AG10803 (cell line): ENCODE results near the gene GALNT18.

Experiments used
- DNase-seq: peaks from one replicate; pipeline ENCODE4 v3.0.0; 2010; ENCODE audit warnings: low read depth
- H3K4me3 ChIP-seq: 2 replicates; pipeline ENCODE4 v1.5.1; 2011; ENCODE audit warnings: mild to moderate bottlenecking, low read length, control low read depth
- CTCF ChIP-seq: conservative IDR thresholded peaks from 2 replicates; pipeline ENCODE4 v1.5.1; 2011; ENCODE audit warnings: mild to moderate bottlenecking, low read length, control low read depth, inconsistent platforms

GALNT18 gene

DNA sequence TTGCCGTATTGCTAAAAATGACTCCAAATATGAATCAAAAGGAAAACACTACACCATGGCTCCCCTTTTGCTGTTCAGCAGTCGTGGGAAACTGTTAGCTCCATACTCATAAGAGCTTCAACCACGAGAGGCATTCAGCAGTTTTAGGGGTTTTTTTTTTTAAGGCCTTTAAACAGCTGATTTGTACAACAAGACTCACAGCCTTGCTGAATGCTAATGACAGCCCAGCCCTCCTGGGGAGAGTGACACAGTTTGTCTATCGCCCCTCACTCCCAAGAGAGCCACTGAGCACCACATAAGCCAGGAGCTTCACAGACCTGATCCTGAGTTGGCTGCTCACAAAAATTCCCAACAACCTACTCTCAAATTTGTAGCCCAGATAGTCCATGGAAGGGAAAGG lies 32.4 kb downstream of the GALNT18 start:
- TF ChIP-seq CTCF: no peak
- H3K4me3 ChIP-seq: no peak overlapping the region
- no peak for DNase-seq

DNA sequence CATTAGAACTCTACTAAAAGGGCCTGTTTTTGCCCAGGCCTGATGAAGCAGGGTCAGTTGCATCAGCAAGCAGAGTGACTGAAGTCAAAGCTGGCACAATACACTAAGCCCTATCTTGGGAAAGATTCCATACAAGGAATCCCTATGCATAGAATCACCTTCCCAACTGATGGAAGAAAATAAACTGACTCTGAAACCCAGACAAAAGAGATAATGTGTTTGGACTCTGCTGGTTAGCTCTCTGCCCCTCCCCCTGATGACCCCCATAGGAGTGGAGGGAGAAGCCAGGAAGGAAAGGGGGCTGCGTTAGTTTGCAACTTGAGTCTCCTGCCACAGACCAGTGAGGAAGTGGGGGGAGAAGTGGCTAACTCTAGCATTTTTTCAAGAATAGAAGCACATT lies 32.9 kb downstream of the GALNT18 start:
- DNase-seq: no peak
- no peak overlapping the region for H3K4me3 ChIP-seq
- TF ChIP-seq CTCF: no peak

- H3K4me3 ChIP-seq: no peak overlapping the region
- DNase-seq: no peak
- no peak for TF ChIP-seq CTCF
Measured at GRCh38 chr11:11588243-11588642, 33.6 kb downstream of the GALNT18 start.

DNA sequence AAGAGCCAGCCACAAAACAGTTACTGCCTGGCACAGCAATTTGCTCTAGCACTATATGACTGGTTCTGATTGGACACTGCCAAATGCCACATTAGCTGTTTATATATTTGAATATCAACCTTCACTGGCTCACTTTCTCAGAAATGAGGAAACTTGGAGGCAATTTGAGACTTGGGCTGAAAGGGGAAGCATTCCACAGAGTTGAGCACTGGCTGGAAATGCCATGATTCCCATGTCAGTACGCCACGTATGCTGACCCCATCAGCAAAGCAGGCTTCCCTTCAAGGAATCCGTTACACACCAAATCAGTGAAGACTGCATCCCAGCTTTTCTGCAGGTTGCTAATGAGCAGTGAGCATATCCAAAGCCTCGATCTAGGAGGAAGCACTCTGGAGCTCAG lies 34.7 kb downstream of the GALNT18 start:
- DNase-seq: no peak
- H3K4me3 ChIP-seq: no peak overlapping the region
- no peak for TF ChIP-seq CTCF

GRCh38 chr11:11586465-11586864 lies 35.3 kb downstream of the GALNT18 start:
- TF ChIP-seq CTCF: no peak

DNA sequence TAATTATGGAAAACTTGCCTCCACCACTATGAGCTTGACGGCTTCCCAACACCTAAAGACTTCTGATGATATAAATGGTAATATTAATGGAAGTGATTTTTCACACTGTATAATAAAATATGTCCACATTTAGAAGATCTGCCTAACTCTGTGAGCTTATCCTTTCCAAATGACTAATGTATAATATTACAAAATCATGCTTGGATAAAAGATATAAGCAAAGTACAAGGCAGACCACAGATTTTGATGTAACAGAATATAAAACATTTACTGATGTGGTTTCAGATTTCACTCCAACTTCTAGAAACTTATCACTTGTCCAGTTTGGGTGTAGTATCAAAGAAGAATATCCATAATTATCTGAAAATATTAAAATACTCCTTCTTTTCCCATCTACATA lies 36.9 kb downstream of the GALNT18 start:
- TF ChIP-seq CTCF: no peak
- no peak for DNase-seq
- no peak overlapping the region for H3K4me3 ChIP-seq

More at GRCh38 chr11:11586465-11586864, 35.3 kb downstream of the GALNT18 start:
- DNase-seq: no peak
- H3K4me3 ChIP-seq: no peak overlapping the region

- peak; percentile 29 for DNase-seq
- TF ChIP-seq CTCF: no peak
- no peak overlapping the region for H3K4me3 ChIP-seq
Measured at GRCh38 chr11:11584530-11584810, 37.3 kb downstream of the GALNT18 start.
